GM12873 (cell line): Measurements from ENCODE around the gene INTS6.

ENCODE experiments used
- CTCF ChIP-seq: IDR thresholded peaks from 2 replicates; pipeline ENCODE4 v1.5.1; 2012; ENCODE audit warnings: low read depth, mild to moderate bottlenecking, moderate library complexity, low read length, control low read depth; ENCODE audit not compliant: insufficient read depth; ENCODE audit errors: missing control alignments

The INTS6 gene

GRCh38 chr13:51420681-51421490 lies 31.9 kb downstream of the INTS6 start:
- no peak for TF ChIP-seq CTCF

GRCh38 chr13:51419001-51419636 lies 33.7 kb downstream of the INTS6 start:
- no peak for TF ChIP-seq CTCF

- TF ChIP-seq CTCF, result no peak
These were observed 35.1 kb downstream of the INTS6 start for GRCh38 chr13:51417716-51418115.

- TF ChIP-seq CTCF, result no peak
These were observed 36.7 kb downstream of the INTS6 start for GRCh38 chr13:51416107-51416506.

- no peak for TF ChIP-seq CTCF
These were observed 40.4 kb downstream of the INTS6 start for GRCh38 chr13:51412431-51412830.

- no peak for TF ChIP-seq CTCF
These were observed 47.7 kb downstream of the INTS6 start for GRCh38 chr13:51405176-51405575.

- no peak for TF ChIP-seq CTCF
These were observed 55.4 kb downstream of the INTS6 start for GRCh38 chr13:51397262-51397941.
